ENCODE data around the gene NLRP1. TPM values are rescaled to one million over a fixed set of nuclear protein-coding genes. Genes with fewer than 3 reads are reported as not detected.

The NLRP1 gene
- total RNA-seq, 2 experiments from 2014 or later = 102 to 104 TPM

DNA sequence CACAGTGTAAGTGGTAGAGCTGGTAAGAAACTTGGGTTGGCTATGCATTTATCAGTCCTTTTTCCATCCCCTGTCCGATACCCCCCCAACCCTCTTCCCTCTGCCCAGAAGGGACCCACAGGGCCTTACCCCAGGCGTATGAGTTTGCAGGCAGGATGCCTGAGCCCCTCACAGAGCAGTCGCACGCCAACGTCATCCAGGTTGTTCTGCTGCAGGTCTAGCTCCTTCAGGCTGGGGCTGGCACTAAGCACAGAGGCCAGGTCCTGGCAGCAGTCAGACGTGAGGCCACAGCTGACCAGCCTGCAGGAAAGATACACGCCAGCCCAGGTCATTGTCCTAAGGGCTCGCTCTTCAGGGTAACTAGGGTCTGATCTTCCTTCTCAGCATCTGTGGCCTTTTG is 45.0 kb downstream of the NLRP1 start:
- ChIA-PET POLR2A (no interaction called here), CTCF (no interaction called here)
- Mint-ChIP-seq H3K4me3 (no peak overlapping the region), H3K27me3 (no peaks in the 10 kb centered on the region), H3K4me1 (no peaks in the 10 kb centered on the region), H3K9me3 (no peaks in the 10 kb centered on the region), H3K27ac (no peak overlapping the region), H3K36me3 (ENCODE audit: low read depth) (peaks cover 71% of the 10 kb centered on the region)
- DNase-seq = no peak

DNA sequence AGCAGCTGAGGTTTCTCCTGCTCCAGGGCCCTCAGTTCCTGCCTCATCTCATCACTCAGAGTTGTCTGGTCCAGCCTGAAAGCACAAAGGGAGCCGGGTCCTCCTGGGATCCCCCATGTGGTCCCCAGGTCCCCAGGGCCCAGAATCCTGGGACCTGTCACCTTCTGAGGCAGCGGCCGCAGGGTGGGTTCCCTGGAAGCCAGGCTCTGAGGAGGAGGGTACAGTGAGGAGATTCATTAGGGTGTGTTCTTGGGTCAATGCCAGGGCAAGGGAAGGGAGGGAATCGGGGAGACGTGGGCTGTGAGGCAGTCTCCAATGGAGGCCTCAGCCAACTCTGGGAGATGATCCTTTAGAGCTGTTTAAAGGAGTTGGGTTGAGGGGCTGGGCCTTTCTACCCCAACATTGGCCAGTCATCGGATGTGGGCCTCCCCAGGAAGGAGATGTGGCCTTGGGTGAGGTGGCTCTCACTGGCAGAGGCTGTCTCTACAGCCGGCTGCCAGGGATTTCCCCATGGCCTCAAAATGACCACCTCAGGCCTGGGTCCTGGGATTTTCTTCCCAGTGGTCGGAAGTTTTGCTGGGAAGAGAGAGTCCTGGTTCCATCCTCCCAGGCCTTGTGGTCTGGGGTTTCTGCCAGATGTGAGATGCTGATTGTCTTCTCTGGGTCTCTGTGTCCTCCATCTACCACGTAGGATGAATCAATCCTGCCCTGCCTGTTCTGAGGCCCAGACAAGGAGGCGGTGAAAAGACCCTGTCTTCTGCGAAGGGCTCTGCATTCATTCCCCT is 47.3 kb downstream of the NLRP1 start:
- Mint-ChIP-seq H3K27ac (no peak overlapping the region), H3K4me1 (no peaks in the 10 kb centered on the region), H3K27me3 (no peaks in the 10 kb centered on the region), H3K4me3 (no peak overlapping the region), H3K9me3 (no peaks in the 10 kb centered on the region), H3K36me3 (ENCODE audit: low read depth) (peaks cover 72% of the 10 kb centered on the region)
- ChIA-PET POLR2A (no interaction called here), CTCF (no interaction called here)
- no peak for DNase-seq

DNA sequence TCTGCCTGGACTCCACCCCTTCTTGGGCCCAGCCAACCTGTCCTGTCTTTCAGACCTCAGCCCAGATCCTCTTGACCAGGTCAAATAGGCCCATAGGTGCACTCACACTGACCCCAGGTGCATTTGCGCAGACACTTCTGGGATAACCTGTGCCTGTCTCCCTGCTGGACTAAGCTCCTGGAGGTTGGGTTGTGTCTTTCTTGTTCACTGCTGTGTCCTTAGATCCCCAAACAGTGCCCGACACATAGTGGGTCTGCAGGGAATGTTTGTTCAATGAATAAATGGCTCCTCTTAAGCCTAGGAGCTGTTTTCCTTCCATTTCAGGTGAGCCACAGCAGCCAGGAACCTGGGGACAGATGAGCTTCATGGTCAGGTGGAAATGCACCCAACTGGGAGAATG is 48.9 kb downstream of the NLRP1 start:
- Mint-ChIP-seq H3K9me3 (no peaks in the 10 kb centered on the region), H3K36me3 (ENCODE audit: low read depth) (peaks cover 76% of the 10 kb centered on the region), H3K27ac (no peak overlapping the region), H3K4me3 (no peak overlapping the region), H3K27me3 (no peaks in the 10 kb centered on the region), H3K4me1 (no peaks in the 10 kb centered on the region)
- DNase-seq = no peak
- POLR2A ChIA-PET = no interaction called here
- CTCF ChIA-PET = no interaction called here

DNA sequence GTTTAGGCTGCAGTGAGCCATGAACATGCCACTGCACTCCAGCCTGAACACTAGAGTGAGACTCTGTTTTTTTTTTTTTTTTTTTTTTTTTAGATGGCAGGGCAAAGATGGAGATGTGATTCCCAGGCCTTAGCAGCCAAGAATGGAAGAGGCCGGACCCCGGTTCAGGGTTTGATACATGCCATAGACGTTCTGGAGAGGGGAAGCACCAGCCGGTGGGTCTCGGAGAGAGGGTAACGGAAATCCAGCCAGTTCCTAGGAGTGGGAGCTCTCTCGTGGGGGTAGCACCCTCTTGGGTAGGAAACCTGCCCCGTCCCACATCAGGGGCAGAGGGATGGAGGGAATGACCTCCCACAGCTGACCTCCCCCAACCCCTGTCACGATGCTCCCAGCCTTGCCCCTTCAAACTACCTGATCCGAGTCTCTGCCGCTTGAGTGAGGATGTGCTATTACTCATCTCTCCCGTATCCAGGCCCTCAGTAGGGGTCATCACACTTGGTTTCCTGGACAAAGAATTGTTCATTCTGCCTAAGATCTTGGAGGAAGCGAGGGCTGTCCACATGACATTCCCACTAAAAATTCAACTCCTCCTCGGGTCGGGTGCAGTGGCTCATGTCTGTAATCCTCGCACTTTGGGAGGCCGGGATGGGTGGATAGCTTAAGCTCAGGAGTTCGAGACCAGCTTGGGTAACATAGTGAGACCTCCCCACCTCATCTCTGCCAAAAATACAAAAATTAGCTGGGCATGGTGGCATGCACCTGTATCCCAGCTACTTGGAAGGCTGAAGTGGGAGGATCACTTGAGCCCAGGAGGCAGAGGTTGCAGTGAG is 50.6 kb downstream of the NLRP1 start:
- ChIA-PET CTCF (no interaction called here), POLR2A (no interaction called here)
- Mint-ChIP-seq H3K27ac (no peak overlapping the region), H3K36me3 (ENCODE audit: low read depth) (peaks cover 74% of the 10 kb centered on the region), H3K4me3 (no peak overlapping the region), H3K27me3 (no peaks in the 10 kb centered on the region), H3K4me1 (no peaks in the 10 kb centered on the region), H3K9me3 (no peaks in the 10 kb centered on the region)
- DNase-seq = no peak

DNA sequence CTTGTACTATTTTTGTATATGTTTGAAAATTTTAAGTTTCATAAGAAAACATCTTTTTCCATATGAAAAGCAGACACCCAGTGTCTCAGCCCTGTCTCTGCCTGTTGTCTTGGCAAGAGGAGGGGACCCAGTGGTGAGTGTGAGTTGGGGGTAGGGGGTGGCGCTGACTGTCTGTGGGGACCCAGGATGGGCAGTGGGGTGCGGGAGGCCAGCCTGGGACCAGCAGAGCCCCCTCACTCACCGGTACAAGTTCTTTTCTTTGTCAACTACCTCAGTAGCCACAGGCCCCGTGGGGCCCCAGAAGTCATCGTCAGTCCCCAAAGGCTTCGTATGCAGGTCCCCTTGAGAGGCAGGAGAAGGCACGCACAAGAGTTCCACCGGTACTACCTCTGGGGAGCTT is 51.7 kb downstream of the NLRP1 start:
- POLR2A ChIA-PET = interaction anchor here (1.0 kb wide), 1 partner anchor 17 kb away, joined by 3 read pairs; no protein-coding TSS in a partner anchor

DNA sequence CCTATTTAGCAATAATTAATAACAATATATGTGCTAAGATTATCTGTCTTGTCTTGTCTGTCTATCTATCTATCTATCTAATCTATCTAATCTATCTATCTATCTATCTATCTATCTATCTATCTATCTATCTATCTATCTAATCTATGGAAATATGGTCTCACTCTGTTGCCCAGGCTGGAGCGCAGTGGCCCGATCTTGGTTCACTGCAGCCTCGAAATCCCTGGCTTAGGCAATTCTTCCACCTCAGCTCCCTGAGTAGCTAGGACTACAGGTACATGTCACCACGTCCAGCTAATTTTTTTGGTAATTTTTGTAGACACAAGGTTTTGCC is 53.3 kb downstream of the NLRP1 start:
- DNase-seq = no peak
- CTCF ChIA-PET = no interaction called here
- peaks cover 74% of the 10 kb centered on the region for H3K36me3 Mint-ChIP-seq (ENCODE audit: low read depth)
- H3K27me3 Mint-ChIP-seq = no peaks in the 10 kb centered on the region
- no peaks in the 10 kb centered on the region for H3K9me3 Mint-ChIP-seq
- no peak overlapping the region for H3K4me3 Mint-ChIP-seq
- H3K27ac Mint-ChIP-seq = no peak overlapping the region
- POLR2A ChIA-PET = no interaction called here
- H3K4me1 Mint-ChIP-seq = peaks cover 11% of the 10 kb centered on the region

More for the DNA sequence above, 51.7 kb downstream of the NLRP1 start:
- no peak for DNase-seq
- CTCF ChIA-PET = no interaction called here
- Mint-ChIP-seq H3K4me3 (no peak overlapping the region), H3K27me3 (no peaks in the 10 kb centered on the region), H3K4me1 (peaks cover under 1% of the 10 kb centered on the region), H3K9me3 (no peaks in the 10 kb centered on the region), H3K36me3 (ENCODE audit: low read depth) (peaks cover 72% of the 10 kb centered on the region), H3K27ac (no peak overlapping the region)

DNA sequence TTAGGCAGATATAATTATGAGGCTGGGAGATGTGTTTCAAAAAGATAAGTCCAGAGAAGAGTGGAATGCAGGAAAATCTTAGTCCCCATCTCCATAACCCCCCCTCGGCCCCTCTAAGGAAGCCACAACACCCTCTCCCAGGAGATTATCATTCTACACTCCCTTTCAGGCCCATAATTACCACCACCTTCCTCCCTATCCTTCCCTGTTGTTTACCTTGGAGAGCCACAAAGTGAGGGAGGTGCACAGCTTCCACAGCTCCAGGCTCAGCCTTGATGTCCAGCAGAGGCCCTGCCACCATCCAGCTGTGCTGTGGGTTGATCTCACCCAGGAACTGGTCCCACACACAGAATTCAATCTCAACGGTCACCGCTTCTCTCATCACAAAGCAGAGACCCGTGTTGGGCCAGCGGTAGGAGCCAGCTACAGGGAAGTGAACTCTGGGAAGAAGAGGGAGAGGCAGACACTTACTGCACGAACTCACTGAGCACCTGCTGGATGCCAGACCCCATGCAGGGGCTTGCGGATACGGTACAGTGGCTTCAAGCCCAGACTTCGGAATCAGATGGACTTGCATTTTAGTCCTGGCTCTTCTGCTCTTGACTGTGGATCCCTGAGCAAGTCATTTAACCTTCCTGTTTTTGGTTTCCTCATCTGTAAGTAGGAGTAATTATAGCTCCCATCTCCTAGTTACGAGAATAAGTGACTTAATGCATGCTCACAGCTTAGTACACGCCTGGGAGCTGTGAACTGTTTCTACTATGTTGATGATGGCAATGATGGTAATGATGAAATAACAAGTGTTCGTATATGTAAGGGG is 53.8 kb downstream of the NLRP1 start:
- Mint-ChIP-seq H3K9me3 (no peaks in the 10 kb centered on the region), H3K27me3 (no peaks in the 10 kb centered on the region), H3K36me3 (ENCODE audit: low read depth) (peaks cover 70% of the 10 kb centered on the region), H3K4me3 (no peak overlapping the region), H3K4me1 (peaks cover 11% of the 10 kb centered on the region), H3K27ac (no peak overlapping the region)
- CTCF ChIA-PET = interaction anchor here (0.6 kb wide), 1 partner anchor 153 kb away, joined by 5 read pairs; no protein-coding TSS in a partner anchor
- POLR2A ChIA-PET = no interaction called here
- DNase-seq = no peak

DNA sequence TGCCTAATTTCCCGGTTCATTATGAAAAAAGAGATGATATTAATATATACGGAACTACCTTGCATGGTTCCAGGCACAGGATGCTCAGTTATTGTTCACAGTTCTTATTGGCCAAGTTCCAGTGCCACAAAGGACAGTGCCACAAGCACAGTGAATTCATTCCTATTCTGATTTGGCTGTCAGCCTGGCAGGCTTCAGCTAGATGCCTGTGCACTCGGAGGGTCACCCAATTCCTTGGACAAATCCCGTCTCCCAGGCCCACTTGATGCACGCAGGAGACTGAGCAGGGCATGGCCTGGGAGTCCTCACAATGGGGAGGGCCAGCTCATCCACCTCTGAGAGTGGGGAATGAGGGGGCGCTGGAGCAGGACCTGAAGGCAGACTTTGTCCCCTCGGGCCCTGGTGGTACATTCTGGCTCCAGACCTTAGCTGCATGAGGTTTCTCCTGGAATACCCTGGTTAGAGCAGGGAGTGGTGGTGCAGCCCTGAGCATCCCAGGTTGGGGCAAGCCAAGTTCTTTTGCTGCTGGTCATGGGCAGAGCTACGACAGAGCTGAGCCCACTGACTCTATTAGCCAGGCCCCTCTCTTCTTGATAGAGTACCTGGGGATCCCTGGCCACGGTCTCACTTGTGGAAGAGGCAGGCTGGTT is 56.6 kb downstream of the NLRP1 start:
- no peak overlapping the region for H3K4me3 Mint-ChIP-seq
- ChIA-PET POLR2A (interaction anchor here (1.4 to 1.9 kb wide), 2 partner anchors 9 to 56 kb away, joined by 3 to 5 read pairs; no protein-coding TSS in a partner anchor), CTCF (no interaction called here)
- DNase-seq = no peak
- no peak overlapping the region for H3K27ac Mint-ChIP-seq
- peaks cover 70% of the 10 kb centered on the region for H3K36me3 Mint-ChIP-seq (ENCODE audit: low read depth)
- peaks cover 11% of the 10 kb centered on the region for H3K4me1 Mint-ChIP-seq
- H3K27me3 Mint-ChIP-seq = no peaks in the 10 kb centered on the region
- no peaks in the 10 kb centered on the region for H3K9me3 Mint-ChIP-seq

DNA sequence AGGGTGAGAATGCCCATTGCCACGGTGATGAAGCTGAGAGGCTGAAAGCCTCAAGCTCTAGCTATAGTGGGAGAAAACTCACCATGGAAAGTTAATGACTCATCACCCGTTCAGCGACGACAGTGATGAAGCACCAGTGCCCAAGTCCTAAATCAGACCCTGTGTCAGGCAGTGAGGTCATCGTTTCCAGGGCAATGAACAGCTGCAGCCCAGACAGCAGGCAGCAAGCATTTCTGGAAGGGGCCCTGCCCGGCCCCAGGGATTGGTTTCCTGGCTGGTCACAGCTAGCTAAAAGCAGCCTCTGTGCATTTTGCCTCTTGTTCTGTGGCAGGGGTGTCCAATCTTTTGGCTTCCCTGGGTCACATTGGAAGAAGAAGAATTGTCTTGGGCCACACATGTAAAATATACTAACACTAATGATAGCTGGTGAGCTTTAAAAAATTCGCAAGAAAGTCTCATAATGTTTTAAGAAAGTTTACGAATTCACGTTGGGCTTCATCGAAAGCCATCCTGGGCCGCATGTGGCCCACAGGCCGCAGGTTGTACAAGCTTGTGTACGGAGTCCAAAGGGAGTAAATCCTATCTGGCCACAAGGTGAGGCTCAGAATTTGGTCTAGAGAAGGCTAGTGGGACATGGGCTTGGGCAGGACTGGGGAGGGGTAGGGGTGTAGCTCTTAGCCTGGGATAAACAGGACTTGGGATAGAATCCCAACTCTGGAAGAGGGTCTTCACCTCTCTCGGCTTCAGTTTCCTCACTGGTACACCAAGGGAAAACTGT is 57.3 kb downstream of the NLRP1 start:
- peak; percentile 43 for DNase-seq
- CTCF ChIA-PET = interaction anchor here (1.1 kb wide), 1 partner anchor 88 kb away, joined by 4 read pairs; the partner anchor contains the start of gene C1QBP
- H3K27ac Mint-ChIP-seq = no peak overlapping the region
- peaks cover 68% of the 10 kb centered on the region for H3K36me3 Mint-ChIP-seq (ENCODE audit: low read depth)
- H3K4me3 Mint-ChIP-seq = no peak overlapping the region
- H3K9me3 Mint-ChIP-seq = no peaks in the 10 kb centered on the region
- POLR2A ChIA-PET = interaction anchor here (1.9 kb wide), 1 partner anchor 9 kb away, joined by 5 read pairs; no protein-coding TSS in a partner anchor
- no peaks in the 10 kb centered on the region for H3K27me3 Mint-ChIP-seq
- H3K4me1 Mint-ChIP-seq = peaks cover 11% of the 10 kb centered on the region

DNA sequence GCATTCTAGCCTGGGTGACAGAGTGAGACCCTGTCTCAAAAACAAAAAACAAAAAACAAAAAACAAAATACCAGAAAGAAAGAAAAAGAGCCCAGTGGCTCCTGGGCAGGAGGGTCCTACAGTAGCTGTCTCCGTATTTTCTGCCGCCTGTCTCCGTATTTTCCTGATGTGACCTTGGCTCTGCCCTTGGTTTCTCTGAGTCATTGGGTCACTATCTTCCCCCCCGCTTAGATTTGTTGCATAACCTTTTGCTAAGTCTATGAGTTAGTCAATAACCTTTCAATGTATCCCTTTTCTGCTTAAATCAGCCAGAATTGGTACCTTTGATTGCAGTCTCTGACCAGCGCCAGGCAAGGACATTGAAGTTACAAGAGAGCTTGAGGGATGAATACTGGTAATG is 61.1 kb downstream of the NLRP1 start:
- Mint-ChIP-seq H3K36me3 (ENCODE audit: low read depth) (peaks cover 58% of the 10 kb centered on the region), H3K4me1 (peaks cover 11% of the 10 kb centered on the region), H3K4me3 (no peak overlapping the region), H3K27ac (no peak overlapping the region), H3K27me3 (no peaks in the 10 kb centered on the region), H3K9me3 (no peaks in the 10 kb centered on the region)
- DNase-seq = no peak
- POLR2A ChIA-PET = no interaction called here
- CTCF ChIA-PET = no interaction called here

DNA sequence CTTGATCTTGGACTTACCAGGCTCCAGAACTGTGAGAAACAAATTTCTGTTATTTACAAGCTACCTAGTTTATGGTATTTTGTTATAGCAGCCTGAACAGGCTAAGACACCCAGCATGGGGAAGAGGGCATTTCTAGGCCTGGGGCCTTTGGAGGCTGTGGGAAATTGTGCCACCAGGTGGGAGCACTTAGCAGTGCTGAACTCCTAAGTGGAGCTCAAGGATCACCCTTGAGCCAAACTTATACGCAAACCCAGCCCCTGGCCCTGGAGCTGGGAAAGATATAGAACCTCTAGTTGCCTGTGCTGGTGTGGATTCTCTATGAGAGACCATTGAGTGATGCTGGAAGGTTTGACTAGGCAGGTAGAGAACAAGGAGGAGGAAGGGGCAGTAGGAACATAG is 61.8 kb downstream of the NLRP1 start:
- Mint-ChIP-seq H3K9me3 (no peaks in the 10 kb centered on the region), H3K27me3 (no peaks in the 10 kb centered on the region), H3K36me3 (ENCODE audit: low read depth) (peaks cover 64% of the 10 kb centered on the region), H3K4me3 (no peak overlapping the region), H3K27ac (no peak overlapping the region), H3K4me1 (peaks cover 10% of the 10 kb centered on the region)
- ChIA-PET POLR2A (interaction anchor here (1.3 kb wide), 1 partner anchor 36 kb away, joined by 6 read pairs; the partner anchor contains the start of genes DERL2 and MIS12), CTCF (no interaction called here)
- DNase-seq = no peak
